ENCODE data around the gene PFKP. TPM values are rescaled to one million over a fixed set of nuclear protein-coding genes. Genes with fewer than 3 reads are reported as not detected.

The PFKP gene
- total RNA-seq, 1 donor from 2014 or later = 24.2 TPM

- TF ChIP-seq CTCF (IDR thresholded peaks at IDR 0.05; ENCODE audit: partially characterized antibody, unreplicated experiment) = no peak
- no peak overlapping the region for H3K27ac Mint-ChIP-seq (ENCODE audit: unreplicated experiment)
- no peaks in the 10 kb centered on the region for H3K36me3 Mint-ChIP-seq (ENCODE audit: unreplicated experiment)
- peaks cover 3% of the 10 kb centered on the region for H3K27me3 Mint-ChIP-seq (ENCODE audit: unreplicated experiment)
- no peak for DNase-seq
- peaks cover 1% of the 10 kb centered on the region for H3K9me3 Mint-ChIP-seq (ENCODE audit: unreplicated experiment)
- H3K4me3 Mint-ChIP-seq (ENCODE audit: unreplicated experiment) = peak overlapping the region; percentile 4
- no peaks in the 10 kb centered on the region for H3K4me1 Mint-ChIP-seq (ENCODE audit: low read depth, unreplicated experiment)
Observed at GRCh38 chr10:3110782-3111620, 43.7 kb downstream of the PFKP start.

- Mint-ChIP-seq H3K9me3 (ENCODE audit: unreplicated experiment) (peaks cover 1% of the 10 kb centered on the region), H3K4me1 (ENCODE audit: low read depth, unreplicated experiment) (no peaks in the 10 kb centered on the region), H3K36me3 (ENCODE audit: unreplicated experiment) (no peaks in the 10 kb centered on the region), H3K4me3 (ENCODE audit: unreplicated experiment) (no peak overlapping the region), H3K27ac (ENCODE audit: unreplicated experiment) (no peak overlapping the region), H3K27me3 (ENCODE audit: unreplicated experiment) (peaks cover 3% of the 10 kb centered on the region)
- TF ChIP-seq CTCF (IDR thresholded peaks at IDR 0.05; ENCODE audit: partially characterized antibody, unreplicated experiment) = no peak
- no peak for DNase-seq
Observed at GRCh38 chr10:3111621-3112163, 44.3 kb downstream of the PFKP start.

GRCh38 chr10:3113343-3113720 is 46.0 kb downstream of the PFKP start:
- Mint-ChIP-seq H3K36me3 (ENCODE audit: unreplicated experiment) (no peaks in the 10 kb centered on the region), H3K9me3 (ENCODE audit: unreplicated experiment) (peaks cover 4% of the 10 kb centered on the region), H3K4me3 (ENCODE audit: unreplicated experiment) (no peak overlapping the region), H3K27ac (ENCODE audit: unreplicated experiment) (no peak overlapping the region), H3K27me3 (ENCODE audit: unreplicated experiment) (peaks cover 3% of the 10 kb centered on the region), H3K4me1 (ENCODE audit: low read depth, unreplicated experiment) (peaks cover 4% of the 10 kb centered on the region)
- DNase-seq = no peak
- TF ChIP-seq CTCF (IDR thresholded peaks at IDR 0.05; ENCODE audit: partially characterized antibody, unreplicated experiment) = no peak

GRCh38 chr10:3115685-3116084 is 48.3 kb downstream of the PFKP start:
- no peak for DNase-seq
- Mint-ChIP-seq H3K27me3 (ENCODE audit: unreplicated experiment) (peaks cover 3% of the 10 kb centered on the region), H3K27ac (ENCODE audit: unreplicated experiment) (no peak overlapping the region), H3K9me3 (ENCODE audit: unreplicated experiment) (peaks cover 3% of the 10 kb centered on the region), H3K4me3 (ENCODE audit: unreplicated experiment) (no peak overlapping the region), H3K4me1 (ENCODE audit: low read depth, unreplicated experiment) (peaks cover 4% of the 10 kb centered on the region), H3K36me3 (ENCODE audit: unreplicated experiment) (no peaks in the 10 kb centered on the region)
- TF ChIP-seq CTCF (IDR thresholded peaks at IDR 0.05; ENCODE audit: partially characterized antibody, unreplicated experiment) = no peak

- H3K4me1 Mint-ChIP-seq (ENCODE audit: low read depth, unreplicated experiment) = peaks cover 4% of the 10 kb centered on the region
- TF ChIP-seq CTCF (IDR thresholded peaks at IDR 0.05; ENCODE audit: partially characterized antibody, unreplicated experiment) = no peak
- H3K9me3 Mint-ChIP-seq (ENCODE audit: unreplicated experiment) = peaks cover 3% of the 10 kb centered on the region
- DNase-seq = no peak
- H3K36me3 Mint-ChIP-seq (ENCODE audit: unreplicated experiment) = no peaks in the 10 kb centered on the region
- no peak overlapping the region for H3K4me3 Mint-ChIP-seq (ENCODE audit: unreplicated experiment)
- no peak overlapping the region for H3K27ac Mint-ChIP-seq (ENCODE audit: unreplicated experiment)
- peaks cover 3% of the 10 kb centered on the region for H3K27me3 Mint-ChIP-seq (ENCODE audit: unreplicated experiment)
Observed at GRCh38 chr10:3116508-3117100, 49.3 kb downstream of the PFKP start.

Measured in glutamatergic neuron (in vitro differentiated cells).